ENCODE results near the gene SNX8.

GRCh38 chr7:2209961-2210323 is 104.3 kb downstream of the SNX8 start:
- no peak for TF ChIP-seq CTCF (IDR thresholded peaks at IDR 0.05; ENCODE audit: poor library complexity)
- TF ChIP-seq EZH2phosphoT487 (IDR thresholded peaks at IDR 0.05; ENCODE audit: low read depth, severe bottlenecking, unreplicated experiment): no peak

All from hepatocyte (in vitro differentiated cells).